GM12878 (cell line): Measurements from ENCODE around the gene NAV1.

Source experiments
- BCL11A ChIP-seq: IDR thresholded peaks from 2 replicates; pipeline ENCODE4 v1.6.1; 2011; ENCODE audit warnings: low read depth, low read length
- CEBPB ChIP-seq, 2 experiments: fragments of 150-350 bp in 1 of 2; IDR thresholded peaks; 2 replicates each; pipeline ENCODE4 v1.6.1; 2012 to 2014; ENCODE audit warnings: low read depth in 2 of 2, low read length in 2 of 2, borderline replicate concordance in 1 of 2, inconsistent platforms in 1 of 2
- CHD2 ChIP-seq: IDR thresholded peaks from 2 replicates; pipeline ENCODE4 v1.6.1; 2011; ENCODE audit warnings: low read depth, low read length, improper control_type of control experiment, borderline replicate concordance
- EP300 ChIP-seq, 2 experiments: fragments of 150-350 bp in 1 of 2; IDR thresholded peaks; 2 replicates each; pipeline ENCODE4 v1.6.1; 2011 to 2012; ENCODE audit warnings: low read depth in 2 of 2, low read length in 2 of 2, borderline replicate concordance in 1 of 2, improper control_type of control experiment in 1 of 2, inconsistent platforms in 1 of 2; ENCODE audit not compliant: control insufficient read depth in 1 of 2
- EZH2 ChIP-seq: IDR thresholded peaks from 2 replicates; pipeline ENCODE4 v1.6.1; 2012; ENCODE audit warnings: low read depth, mild to moderate bottlenecking, control low read depth, inconsistent platforms, low read length, borderline replicate concordance; ENCODE audit not compliant: control insufficient read depth
- POLR2A ChIP-seq: IDR thresholded peaks from 2 replicates; pipeline ENCODE4 v1.6.1; 2011; ENCODE audit warnings: low read depth, mild to moderate bottlenecking, low read length
- SIN3A ChIP-seq: IDR thresholded peaks from 2 replicates; pipeline ENCODE4 v1.6.1; 2012; ENCODE audit warnings: low read depth, low read length, improper control_type of control experiment
- SP1 ChIP-seq: IDR thresholded peaks from one replicate; pipeline ENCODE4 v1.6.1; 2011; ENCODE audit warnings: low read depth, low read length
- YY1 ChIP-seq: IDR thresholded peaks from 2 replicates; pipeline ENCODE4 v1.6.1; 2011; ENCODE audit warnings: low read depth, mild to moderate bottlenecking, low read length

- TF ChIP-seq EZH2, result no peak
- TF ChIP-seq BCL11A, result no peak
- TF ChIP-seq SP1, result no peak
- no peak for TF ChIP-seq POLR2A
- TF ChIP-seq EP300 (IDR thresholded peaks at IDR 0.05; ENCODE audit: borderline replicate concordance in 1 of 2, control insufficient read depth in 1 of 2, low read depth in 2 of 2, low read length in 2 of 2), result no peak
- TF ChIP-seq CEBPB (IDR thresholded peaks at IDR 0.05; ENCODE audit: borderline replicate concordance in 1 of 2, low read depth in 2 of 2, low read length in 2 of 2), result no peak
- no peak for TF ChIP-seq SIN3A
- no peak for TF ChIP-seq YY1
- no peak for TF ChIP-seq CHD2
These were observed 23.7 kb upstream of the NAV1 start for GRCh38 chr1:201515062-201515750.
